ENCODE results near the gene PLPP4.

Gene PLPP4

DNA sequence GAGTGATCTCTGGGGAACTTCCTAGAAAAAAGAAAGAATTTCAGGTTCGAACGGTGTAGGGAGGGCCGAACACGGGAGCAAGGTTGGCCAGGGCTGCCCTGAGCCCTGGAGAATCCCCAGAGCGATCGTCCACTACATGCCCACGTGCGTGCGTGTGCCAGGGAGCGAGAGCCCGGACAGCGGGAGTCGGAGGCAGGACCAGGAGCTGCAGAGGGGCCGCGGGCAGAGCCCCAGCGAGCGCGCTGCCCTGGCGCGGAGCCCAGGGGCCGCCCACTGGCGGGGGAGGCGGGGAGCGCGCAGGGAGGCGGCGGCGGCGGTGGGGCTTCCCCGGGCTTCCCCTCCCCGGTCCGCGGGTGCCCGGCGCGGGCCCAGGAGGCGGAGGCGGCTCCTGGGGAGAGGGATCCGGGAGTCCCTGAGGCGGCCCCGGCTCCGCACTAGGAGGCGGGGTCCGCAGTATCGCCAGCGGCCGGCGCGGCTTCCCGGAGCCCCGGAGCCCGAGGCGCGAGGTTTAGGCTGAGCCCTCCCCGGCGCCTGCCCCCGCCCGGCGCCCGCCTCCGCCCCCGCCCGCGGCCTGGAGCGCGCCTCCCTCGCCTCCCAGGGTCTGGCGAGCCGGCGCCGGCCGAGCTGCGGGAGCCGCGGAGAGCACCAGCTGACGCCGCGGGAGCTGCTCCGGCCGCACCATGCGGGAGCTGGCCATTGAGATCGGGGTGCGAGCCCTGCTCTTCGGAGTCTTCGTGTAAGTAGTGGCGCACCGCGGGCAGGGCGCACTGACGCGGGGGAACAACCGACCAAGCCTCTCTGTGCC is at the start of gene PLPP4:
Gene PLPP4, plus strand, starts transcription at position 602 of the 805 bp plus-strand sequence. Its CDS starts 79 bp downstream, at position 681.
- no peak for DNase-seq (ENCODE audit: low read depth in 2 of 2, low spot score in 1 of 2)

DNA sequence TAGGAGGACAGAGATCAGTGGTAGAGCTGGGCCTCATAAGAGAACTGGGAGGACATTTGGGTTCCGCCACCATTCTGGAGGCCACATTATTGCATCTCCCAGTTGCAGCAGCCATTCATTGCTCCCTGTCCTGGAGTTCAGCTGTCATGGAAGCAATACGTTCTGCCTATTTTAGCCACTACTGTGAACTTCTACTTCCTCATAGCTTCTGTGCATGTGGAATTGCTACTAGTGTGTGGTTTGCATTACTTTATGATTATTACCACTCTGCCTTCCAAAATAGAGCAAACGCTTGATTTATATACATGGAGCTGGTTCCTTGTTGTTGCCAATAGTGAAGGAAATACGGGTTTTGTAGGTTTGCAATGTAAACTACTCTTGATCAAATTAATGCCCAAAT is 47.2 kb upstream of the PLPP4 start:
- no peak for DNase-seq (ENCODE audit: low read depth in 2 of 2, low spot score in 1 of 2)

DNA sequence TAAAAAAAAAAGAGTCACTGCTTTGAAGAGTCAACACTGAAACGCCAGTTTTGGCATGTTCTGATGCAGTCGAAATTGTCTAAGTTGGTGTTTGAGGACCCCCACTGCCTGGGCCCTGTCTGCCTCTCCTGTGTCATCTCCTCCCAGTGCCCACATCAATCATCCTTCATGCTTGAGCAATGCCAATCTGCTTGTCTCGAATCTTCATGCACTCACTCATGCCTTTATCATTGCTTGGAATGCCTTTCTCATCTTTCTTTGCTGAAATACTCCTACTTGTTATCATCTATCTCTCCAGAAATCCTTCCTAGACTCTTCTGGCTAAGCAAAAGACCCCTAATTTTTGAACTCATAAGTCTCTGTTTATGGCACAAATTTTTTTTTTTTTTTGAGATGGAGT is 42.1 kb upstream of the PLPP4 start:
- no peak for DNase-seq (ENCODE audit: low read depth in 2 of 2, low spot score in 1 of 2)

DNA sequence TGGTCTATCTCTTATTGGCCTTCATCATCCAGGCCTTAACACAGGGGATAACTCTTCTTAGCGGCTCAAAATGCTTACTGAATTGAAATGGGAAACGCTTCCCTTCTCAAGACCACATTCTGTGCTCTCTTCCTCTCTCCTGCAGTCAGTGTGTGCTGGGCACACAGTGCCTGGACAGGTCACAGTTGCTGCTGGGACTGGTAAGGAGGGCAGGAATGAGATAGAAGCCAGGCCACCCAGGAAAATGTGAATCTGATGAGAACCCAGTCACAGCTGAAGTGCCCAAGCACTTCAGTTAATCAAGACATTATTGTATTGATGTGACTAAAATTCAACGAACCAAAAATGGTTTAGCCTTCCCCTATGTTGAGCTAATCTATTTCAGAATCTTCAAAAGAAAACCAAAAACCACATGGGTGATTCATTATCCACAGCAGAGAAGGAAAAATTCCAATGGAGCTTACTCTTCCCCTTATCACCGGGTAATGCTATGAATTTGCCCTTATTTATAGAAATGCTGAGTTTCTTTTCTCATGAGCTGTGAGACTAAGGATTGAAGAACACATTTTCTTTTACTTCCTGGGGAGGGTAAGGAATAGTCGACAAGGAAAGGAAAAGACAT is 41.2 kb upstream of the PLPP4 start:
- DNase-seq (ENCODE audit: low read depth in 2 of 2, low spot score in 1 of 2) = no peak

DNA sequence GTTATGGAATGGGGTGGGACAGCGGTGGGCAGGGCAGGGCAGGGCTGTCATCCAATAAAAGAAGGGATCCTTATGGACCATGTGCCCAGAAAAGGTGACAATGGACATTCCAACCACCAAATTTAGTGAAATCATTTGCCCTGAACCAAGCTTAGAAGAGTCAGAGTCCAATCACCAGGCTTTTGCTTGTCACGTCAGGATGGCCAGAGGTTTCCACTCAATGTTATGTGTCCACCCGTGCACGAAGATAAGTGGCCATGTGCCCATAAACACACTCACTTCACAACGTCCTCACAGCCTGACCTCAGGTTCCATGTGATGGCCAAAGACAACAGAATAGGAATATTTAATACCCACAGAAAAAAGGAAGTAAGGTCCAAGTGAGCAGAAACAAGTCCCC is 36.6 kb upstream of the PLPP4 start:
- no peak for DNase-seq (ENCODE audit: low read depth in 2 of 2, low spot score in 1 of 2)

DNA sequence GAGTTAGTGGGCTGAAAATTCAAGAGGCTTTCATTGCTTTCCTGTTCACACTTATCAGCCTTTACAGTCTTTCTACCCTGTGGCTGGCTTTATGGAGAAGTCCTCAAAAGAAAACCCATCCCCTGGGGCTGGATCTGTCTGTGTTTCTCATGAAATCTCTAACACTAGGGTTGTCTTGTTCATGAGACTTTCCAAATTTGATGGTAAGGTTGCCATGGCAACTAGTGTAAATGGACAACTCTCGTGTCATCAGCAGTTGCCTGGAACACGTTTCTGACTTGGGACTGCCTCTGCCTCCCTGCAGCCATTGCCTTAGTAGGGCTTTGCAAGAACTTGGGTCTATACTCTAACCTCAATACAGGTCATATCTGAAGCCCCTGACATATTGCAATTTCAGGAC is 35.8 kb upstream of the PLPP4 start:
- DNase-seq (ENCODE audit: low read depth in 2 of 2, low spot score in 1 of 2) = no peak

DNA sequence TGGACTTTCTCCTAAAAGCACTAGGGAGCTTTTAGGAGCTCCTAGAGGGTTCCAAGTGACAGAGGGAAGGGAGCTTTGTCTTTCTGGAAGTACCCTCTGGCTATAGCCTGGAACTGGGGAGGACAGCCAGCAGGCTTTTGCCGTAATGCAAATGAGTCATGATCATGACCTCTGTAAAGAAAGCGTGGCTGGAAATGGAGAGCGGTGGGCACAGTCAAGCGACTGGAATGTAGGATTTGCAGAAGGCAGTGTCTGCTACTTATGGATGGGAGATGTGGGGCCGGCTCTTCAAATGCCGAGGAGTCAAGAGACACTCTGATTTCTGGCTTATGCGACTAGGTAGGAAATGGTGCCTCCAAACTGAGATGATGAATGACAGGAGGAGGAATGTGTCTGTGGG is 34.6 kb upstream of the PLPP4 start:
- DNase-seq (ENCODE audit: low read depth in 2 of 2, low spot score in 1 of 2) = no peak

DNA sequence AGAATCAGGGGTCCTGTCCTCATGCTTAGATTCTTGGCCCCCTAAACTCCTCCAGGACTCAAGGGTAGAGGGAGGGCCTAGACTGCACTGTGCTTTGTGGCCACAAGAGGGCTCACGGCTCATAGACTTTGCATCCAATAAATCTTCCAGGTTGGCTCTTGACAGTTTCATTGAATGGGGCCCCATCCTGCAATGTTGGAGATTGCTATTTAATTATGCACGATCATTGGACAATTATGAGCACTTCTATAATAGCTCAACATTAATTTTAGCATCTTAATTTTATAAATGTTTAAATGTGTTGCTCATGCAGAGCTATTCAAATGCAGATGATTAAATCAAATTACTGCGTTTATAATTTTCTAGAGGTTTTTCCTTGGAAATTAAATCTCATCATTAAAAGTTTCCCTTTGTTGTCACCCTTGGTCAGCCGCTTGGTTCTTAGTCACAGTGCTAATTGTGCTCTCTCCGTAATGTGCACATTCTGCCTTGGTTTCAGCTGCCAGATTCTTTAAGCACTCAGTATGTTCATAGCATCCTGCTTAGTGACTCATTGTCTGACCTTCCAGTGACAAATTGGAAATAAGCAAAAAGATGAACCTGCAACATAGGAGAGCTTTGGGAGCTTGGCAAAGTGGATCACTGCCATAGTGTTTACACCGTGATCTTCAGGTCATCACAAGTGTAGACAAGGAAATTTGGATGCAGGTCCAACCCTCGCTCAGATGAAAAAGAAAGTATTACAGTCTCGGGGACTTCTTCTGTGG is 33.4 kb upstream of the PLPP4 start:
- DNase-seq (ENCODE audit: low read depth in 2 of 2, low spot score in 1 of 2) = no peak

DNA sequence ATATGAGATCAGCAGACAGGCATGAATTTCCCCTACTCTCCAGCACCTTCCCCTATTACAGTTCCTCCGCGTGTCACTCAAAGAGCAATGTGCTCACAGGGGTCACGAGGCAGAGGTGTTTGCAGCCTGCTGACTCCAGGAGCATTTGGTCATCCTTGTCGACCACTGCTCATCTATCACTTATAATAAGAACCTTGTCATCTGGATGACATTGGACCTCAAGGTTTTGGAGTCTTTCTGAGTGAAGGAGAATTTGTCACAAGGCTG is 32.9 kb upstream of the PLPP4 start:
- DNase-seq (ENCODE audit: low read depth in 2 of 2, low spot score in 1 of 2) = no peak

DNA sequence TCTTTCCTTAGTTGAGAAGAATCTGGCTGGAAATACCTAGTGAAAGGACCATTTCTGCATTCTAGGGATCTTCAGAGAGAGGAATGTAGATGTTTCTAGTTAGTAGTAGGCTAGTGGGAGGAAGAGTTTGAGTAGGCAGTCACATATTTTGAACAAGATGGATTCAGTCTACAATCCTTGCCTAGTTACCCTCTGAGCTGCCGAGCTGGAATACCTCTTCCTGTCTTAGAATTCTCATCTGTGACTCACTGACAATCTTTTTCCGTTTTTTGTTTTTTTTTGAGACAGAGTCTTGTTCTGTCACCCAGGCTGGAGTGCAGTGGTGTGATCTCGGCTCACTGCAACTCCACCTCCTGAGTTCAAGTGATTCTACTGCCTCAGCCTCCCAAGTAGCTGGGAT is 30.7 kb upstream of the PLPP4 start:
- DNase-seq (ENCODE audit: low read depth in 2 of 2, low spot score in 1 of 2) = no peak

DNA sequence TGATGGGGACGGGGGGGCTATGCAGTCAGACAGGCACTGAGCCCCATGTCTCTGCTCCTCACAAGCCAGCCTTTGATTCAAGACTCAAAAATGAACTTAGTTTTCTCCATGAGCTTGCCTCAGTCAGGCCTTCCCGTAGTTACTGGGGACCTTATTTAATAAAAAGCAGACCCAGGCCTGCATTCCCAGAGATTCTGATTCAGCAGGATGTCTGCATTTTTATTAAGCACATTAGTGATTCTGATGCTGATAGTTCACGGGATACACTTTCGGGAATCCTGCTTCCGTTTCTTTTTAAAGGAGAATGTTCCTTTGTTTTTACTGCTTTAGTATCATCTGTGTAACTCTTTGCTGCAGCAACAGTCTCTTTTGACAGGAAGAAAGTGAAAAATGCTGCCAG is 28.3 kb upstream of the PLPP4 start:
- no peak for DNase-seq (ENCODE audit: low read depth in 2 of 2, low spot score in 1 of 2)

DNA sequence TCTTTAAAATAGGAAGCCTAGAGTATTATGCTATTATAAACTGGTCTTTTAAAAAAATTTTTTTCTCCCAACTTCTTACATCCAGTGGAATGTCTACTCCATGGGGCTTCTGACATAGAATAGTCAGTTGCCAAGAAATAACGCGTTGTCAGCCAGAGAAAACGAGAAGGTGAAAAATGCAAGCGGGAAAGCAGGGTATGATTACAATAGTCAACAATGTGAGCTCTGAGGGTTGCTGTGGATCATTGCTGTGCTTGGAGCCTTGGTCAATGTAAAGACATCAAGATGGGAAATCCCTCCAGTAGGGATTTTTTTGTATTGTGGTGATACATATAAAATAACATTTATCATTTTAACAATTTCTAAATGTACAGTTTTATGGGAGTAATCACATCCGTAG is 27.6 kb upstream of the PLPP4 start:
- DNase-seq (ENCODE audit: low read depth in 2 of 2, low spot score in 1 of 2) = no peak

DNA sequence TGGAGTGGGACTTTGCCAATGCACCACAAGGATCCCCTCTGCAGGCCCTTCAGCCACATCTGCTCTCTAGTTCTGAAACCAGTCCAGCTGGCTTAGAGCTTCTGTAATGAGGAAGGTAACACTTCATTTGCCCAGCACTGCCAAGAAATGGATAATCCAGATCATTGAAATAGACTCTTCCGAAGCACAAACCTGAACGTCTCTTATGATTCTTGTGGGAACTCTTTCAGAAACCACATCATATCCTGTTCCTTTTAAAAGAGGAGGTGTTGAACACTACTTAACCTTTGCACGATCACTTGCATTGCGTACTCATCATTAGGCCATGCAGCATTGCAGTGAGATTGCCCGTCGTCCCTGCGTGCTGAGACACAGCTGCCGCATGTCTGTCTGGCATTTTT is 25.8 kb upstream of the PLPP4 start:
- no peak for DNase-seq (ENCODE audit: low read depth in 2 of 2, low spot score in 1 of 2)

DNA sequence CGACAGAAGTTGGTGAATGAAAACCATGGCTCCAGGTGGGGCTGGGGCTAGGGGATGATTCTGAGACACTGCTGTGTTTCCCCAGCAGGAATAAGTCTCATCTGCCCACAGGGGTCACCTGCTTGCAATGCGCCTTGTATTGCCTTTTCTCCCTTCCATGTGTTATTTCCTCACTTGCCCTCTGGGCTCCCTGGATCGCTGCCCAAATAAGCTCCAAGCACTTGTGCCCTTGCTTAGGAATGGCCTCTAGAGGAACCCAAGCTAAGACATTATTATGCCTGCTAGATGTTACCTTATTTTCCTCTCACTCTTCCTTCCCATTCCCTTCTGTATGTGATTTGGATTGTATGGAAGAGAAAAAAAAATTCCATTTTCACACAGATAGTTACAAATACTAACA is 24.8 kb upstream of the PLPP4 start:
- no peak for DNase-seq (ENCODE audit: low read depth in 2 of 2, low spot score in 1 of 2)

DNA sequence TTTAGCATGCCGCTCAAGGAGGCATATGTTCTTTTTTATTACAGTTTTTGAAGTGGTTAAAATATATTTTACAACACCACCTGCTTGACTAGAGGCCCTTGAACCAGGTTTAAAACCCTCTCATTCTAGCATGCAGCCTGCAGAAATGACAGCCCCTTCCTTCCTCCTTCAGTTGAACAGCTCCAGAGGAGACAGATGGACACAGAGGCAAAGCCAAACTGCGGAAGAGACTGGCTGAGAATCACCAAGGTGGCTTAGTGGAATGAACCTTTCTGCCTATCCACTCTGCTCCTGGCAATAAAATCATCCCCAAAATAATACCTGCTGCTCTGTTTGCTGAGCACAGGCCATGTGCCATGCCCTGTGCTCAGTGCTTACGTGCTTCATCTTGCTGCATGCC is 23.9 kb upstream of the PLPP4 start:
- DNase-seq (ENCODE audit: low read depth in 2 of 2, low spot score in 1 of 2) = no peak

DNA sequence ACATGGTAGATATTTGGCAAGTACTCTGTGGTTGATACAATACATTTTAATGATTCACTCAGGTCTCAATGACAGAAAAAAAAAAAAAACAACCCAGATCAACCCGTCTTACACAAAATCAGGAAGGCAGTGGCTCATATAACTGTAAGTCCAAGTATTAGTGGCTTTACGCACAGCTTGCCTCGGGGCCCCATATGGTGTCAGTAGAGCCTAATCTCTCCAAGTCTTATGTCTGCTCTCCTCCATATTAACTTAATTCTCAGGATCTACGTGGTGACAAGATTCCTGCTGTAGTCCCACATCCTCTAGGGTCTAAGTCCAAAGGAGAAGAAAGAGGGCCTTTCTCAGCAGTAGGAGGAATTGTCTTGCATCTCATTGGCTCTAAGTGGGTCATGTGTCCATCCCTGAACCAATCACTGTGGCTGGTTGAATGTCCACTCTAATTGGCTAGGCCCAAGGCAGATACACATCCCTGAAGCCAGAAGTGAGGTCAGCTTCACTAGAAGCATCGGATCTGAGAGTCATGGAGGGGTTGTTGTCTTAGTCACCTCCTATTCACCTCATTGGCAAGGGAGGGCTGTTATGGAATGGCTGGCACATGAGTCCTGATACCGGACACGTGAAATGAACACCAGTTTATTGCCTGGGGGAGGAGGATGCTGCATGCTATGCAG is 20.5 kb upstream of the PLPP4 start:
- DNase-seq (ENCODE audit: low read depth in 2 of 2, low spot score in 1 of 2) = no peak

DNA sequence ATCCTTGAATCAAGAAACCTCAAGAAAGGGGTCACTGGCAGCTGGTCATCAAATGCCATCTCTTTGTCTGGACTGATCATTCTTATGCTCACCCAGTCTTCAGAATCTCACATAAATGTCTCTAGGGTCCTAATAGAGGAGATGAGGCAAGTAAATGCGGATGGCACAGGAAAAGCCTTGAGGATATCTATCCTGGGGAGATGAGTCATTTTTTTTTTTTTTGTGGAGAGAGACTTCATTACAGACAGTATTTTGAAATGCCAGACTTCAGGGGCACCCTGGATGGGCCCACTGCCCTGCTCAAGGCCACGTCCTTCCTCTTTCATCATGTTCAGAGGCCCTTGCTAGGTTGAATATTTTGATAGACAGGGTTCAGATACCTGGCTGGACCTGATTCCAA is 19.5 kb upstream of the PLPP4 start:
- DNase-seq (ENCODE audit: low read depth in 2 of 2, low spot score in 1 of 2) = no peak

DNA sequence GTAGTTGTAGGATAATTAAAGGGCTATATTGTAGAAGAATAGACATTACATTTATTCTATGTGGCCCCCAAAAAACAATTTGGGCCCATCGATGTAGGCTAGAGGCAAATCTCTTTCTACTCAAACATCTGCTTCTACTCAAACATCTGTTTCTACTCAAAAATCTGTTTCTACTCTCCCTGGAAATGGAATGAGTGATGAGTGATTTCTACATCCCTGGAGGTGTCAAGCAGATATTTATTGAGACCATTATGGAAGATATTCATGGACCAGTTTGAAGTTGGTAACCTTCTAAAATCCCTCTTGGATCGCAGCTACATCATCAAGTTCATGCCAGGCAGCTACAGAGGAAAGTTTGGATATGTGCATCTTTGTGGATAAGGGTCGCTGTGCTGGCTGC is 5.1 kb upstream of the PLPP4 start:
- no peak for DNase-seq (ENCODE audit: low read depth in 2 of 2, low spot score in 1 of 2)

DNA sequence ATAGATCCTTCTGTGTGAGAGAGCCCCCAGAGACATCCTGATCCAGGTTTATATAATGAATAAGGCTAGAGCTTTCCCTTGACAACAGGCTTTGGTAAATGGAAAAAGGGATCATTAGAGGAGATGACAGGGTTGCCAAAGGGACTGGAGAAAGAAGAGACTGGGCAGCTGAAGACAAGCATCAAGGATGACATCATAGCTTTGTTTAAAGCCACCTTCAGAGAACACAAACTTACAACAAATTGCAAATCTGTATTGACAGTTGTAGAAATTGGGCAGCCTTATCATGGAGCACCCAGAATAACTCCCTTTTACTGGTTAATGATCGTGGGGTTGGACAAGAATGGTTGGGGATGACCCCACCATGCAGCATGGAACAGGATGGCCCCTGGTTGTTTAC is 3.7 kb upstream of the PLPP4 start:
- no peak for DNase-seq (ENCODE audit: low read depth in 2 of 2, low spot score in 1 of 2)

DNA sequence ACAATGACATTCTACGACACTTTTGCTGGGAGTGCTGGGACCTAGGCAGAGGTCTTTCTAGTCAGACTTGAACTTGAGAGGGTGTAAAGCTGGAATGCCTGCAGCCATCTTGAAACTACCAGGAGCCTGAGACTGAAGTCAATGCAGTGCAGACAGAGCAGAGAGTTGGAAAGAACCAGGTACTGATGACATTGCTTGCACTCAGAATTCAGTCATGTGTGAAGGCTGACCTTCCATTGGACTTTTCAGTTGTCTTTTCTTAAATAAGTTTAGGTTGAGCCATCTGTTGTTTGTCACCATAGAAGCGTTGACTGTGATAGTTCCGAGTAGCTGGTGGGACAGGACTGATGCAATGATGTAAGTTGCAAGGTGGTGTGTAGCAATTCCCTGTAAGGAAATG is 3.1 kb upstream of the PLPP4 start:
- no peak for DNase-seq (ENCODE audit: low read depth in 2 of 2, low spot score in 1 of 2)

DNA sequence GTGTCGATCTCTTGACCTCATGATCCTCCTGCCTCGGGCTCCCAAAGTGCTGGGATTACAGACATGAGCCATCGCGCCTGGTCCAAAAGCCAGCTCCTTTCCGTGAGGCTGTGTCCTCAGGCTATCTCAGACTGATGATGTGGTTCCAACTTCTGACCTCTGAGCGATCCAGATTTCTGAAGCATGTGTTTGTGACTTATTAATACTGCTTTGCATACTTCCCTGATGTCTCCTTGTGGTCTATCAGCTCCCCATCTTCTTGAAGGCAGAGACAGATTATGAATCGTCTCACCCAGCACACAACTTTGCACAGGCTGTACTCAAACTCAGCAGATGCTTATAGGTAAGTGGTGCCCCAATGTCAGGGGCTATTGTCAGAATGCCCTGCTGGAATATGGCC is 2.0 kb upstream of the PLPP4 start:
- DNase-seq (ENCODE audit: low read depth in 2 of 2, low spot score in 1 of 2) = no peak

DNA sequence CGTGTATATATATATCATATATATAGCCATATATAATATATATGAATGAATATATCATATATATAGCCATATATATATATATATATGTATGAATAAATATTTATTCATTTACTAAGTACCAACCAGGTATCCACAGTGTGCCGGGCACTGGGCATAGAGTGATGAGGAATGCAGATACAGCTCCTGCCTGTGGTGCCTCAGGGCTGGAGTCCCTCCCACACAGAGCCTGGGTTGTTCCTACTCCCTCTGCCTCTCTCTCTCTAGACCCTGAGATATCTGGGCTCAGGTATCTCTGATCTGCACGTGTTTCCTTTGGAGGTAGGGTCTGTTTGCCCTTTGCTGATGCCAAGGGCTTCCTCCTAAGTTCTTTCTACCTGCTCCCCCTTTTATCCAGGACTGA is 1.4 kb upstream of the PLPP4 start:
- no peak for DNase-seq (ENCODE audit: low read depth in 2 of 2, low spot score in 1 of 2)

All from stimulated activated CD8-positive, alpha-beta memory T cell treated with anti-CD3 and anti-CD28 coated beads, Interleukin-4, amount 100 ng/mL, for 4 hours (primary cell).